Hepatocyte (in vitro differentiated cells): ENCODE data around the gene ENAH. TPM values are rescaled to one million over a fixed set of nuclear protein-coding genes. Genes with fewer than 3 reads are reported as not detected.

Experiments used
- DNase-seq: peaks from one replicate; pipeline ENCODE4 v3.0.0-alpha.2; 2016; ENCODE audit warnings: low spot score
- H2AFZ ChIP-seq: fragments of 200-600 bp; sonication (generic); 2 replicates; pipeline ENCODE4 v1.6.0; 2016; ENCODE audit warnings: antibody characterized with exemption, mild to moderate bottlenecking
- H3K27ac ChIP-seq: fragments of 200-600 bp; sonication (generic); 2 replicates; pipeline ENCODE4 v1.5.1; 2016; ENCODE audit warnings: mild to moderate bottlenecking
- H3K27me3 ChIP-seq: fragments of 200-600 bp; sonication (generic); 2 replicates; pipeline ENCODE4 v1.6.1; 2016
- H3K36me3 ChIP-seq: fragments of 200-600 bp; sonication (generic); replicated peaks from 2 replicates; pipeline ENCODE4 v1.5.1; 2016; ENCODE audit warnings: low read depth; ENCODE audit not compliant: insufficient read depth
- H3K4me1 ChIP-seq: fragments of 200-600 bp; sonication (generic); 2 replicates; pipeline ENCODE4 v1.5.1; 2016; ENCODE audit warnings: mild to moderate bottlenecking, moderate library complexity; ENCODE audit not compliant: insufficient read depth
- H3K4me2 ChIP-seq: fragments of 200-600 bp; sonication (generic); 2 replicates; pipeline ENCODE4 v1.6.0; 2016
- H3K4me3 ChIP-seq: fragments of 200-600 bp; sonication (generic); 2 replicates; pipeline ENCODE4 v1.5.1; 2016; ENCODE audit warnings: mild to moderate bottlenecking
- H3K79me2 ChIP-seq: fragments of 200-600 bp; sonication (generic); 2 replicates; pipeline ENCODE4 v1.6.0; 2017; ENCODE audit warnings: mild to moderate bottlenecking
- H3K9me2 ChIP-seq: fragments of 200-600 bp; sonication (generic); replicated peaks from 2 replicates; pipeline ENCODE4 v1.6.0; 2017; ENCODE audit warnings: mild to moderate bottlenecking; ENCODE audit not compliant: insufficient read depth
- H3K9me3 ChIP-seq: fragments of 200-600 bp; sonication (generic); 2 replicates; pipeline ENCODE4 v1.5.1; 2016; ENCODE audit warnings: low read depth, mild to moderate bottlenecking
- H4K20me1 ChIP-seq: fragments of 200-600 bp; sonication (generic); 2 replicates; pipeline ENCODE4 v1.6.0; 2016; ENCODE audit warnings: mild to moderate bottlenecking; ENCODE audit not compliant: insufficient read depth, poor library complexity, severe bottlenecking
- CTCF ChIP-seq: fragments of 200-600 bp; sonication (generic); IDR thresholded peaks from 2 replicates; pipeline ENCODE4 v1.5.1; 2016; ENCODE audit warnings: antibody characterized with exemption, mild to moderate bottlenecking; ENCODE audit not compliant: poor library complexity
- EZH2 ChIP-seq: fragments of 200-600 bp; sonication (generic); IDR thresholded peaks from 2 replicates; pipeline ENCODE4 v1.6.1; 2016; ENCODE audit warnings: antibody characterized with exemption, mild to moderate bottlenecking, borderline replicate concordance
- EZH2phosphoT487 ChIP-seq: fragments of 200-600 bp; sonication (generic); IDR thresholded peaks from one replicate; pipeline ENCODE4 v1.6.1; 2018; ENCODE audit warnings: antibody characterized with exemption, mild to moderate bottlenecking, low read depth, moderate library complexity; ENCODE audit not compliant: unreplicated experiment, severe bottlenecking
- WGBS: methylation state at CpG from one replicate; pipeline ENCODE4 v1.1.6; 2016; ENCODE audit warnings: low lambda C conversion rate; ENCODE audit errors: missing lambda C conversion rate; 5-methylcytosine and 5-hydroxymethylcytosine counted together
- polyA plus RNA-seq: library from polyadenylated mRNA; unstranded; fragments of >200 nt; fragmentation: Nextera tagmentation; extraction: Ambion mirVana; gene quantifications from 2 replicates; pipeline ENCODE4 v1.2.1, GENCODE V29; 2016
- total RNA-seq: library from RNA; depleted of rRNA; stranded (reverse); fragments of >200 nt; gene quantifications from 2 replicates; pipeline ENCODE4 v1.2.3, GENCODE V29; 2014

The ENAH gene
- total and polyA plus RNA-seq, 2 experiments from 2014 or later = 51.3 to 115 TPM

- H3K27me3 ChIP-seq = no peaks in the 10 kb centered on the region
- no peak overlapping the region for H2AFZ ChIP-seq
- no peak overlapping the region for H3K27ac ChIP-seq
- peaks cover 3% of the 10 kb centered on the region for H3K4me1 ChIP-seq
- H3K9me3 ChIP-seq = no peaks in the 10 kb centered on the region
- no peak overlapping the region for H3K4me3 ChIP-seq
- no peaks in the 10 kb centered on the region for H4K20me1 ChIP-seq
- no peaks in the 10 kb centered on the region for H3K36me3 ChIP-seq
- H3K79me2 ChIP-seq = no peaks in the 10 kb centered on the region
- no peak for TF ChIP-seq CTCF
- no peak for TF ChIP-seq EZH2phosphoT487
- TF ChIP-seq EZH2 = no peak
- WGBS = 85% methylated on average over 2 of the region's 2 CpGs
- H3K4me2 ChIP-seq = no peak overlapping the region
- no peaks in the 10 kb centered on the region for H3K9me2 ChIP-seq
- DNase-seq = no peak
Measured at GRCh38 chr1:225662155-225662554, 9.2 kb upstream of the ENAH start.

GRCh38 chr1:225660544-225660946 lies 7.6 kb upstream of the ENAH start:
- H3K4me2 ChIP-seq = no peak overlapping the region
- WGBS = 91% methylated on average over 1 of the region's 1 CpG
- H4K20me1 ChIP-seq = no peaks in the 10 kb centered on the region
- H3K27ac ChIP-seq = no peak overlapping the region
- H3K27me3 ChIP-seq = no peaks in the 10 kb centered on the region
- TF ChIP-seq CTCF = no peak
- no peak for TF ChIP-seq EZH2phosphoT487
- TF ChIP-seq EZH2 = no peak
- no peak overlapping the region for H3K4me3 ChIP-seq
- peaks cover 8% of the 10 kb centered on the region for H3K4me1 ChIP-seq
- H3K9me2 ChIP-seq = no peaks in the 10 kb centered on the region
- no peaks in the 10 kb centered on the region for H3K9me3 ChIP-seq
- no peaks in the 10 kb centered on the region for H3K36me3 ChIP-seq
- H2AFZ ChIP-seq = no peak overlapping the region
- DNase-seq = no peak
- no peaks in the 10 kb centered on the region for H3K79me2 ChIP-seq

- Histone ChIP-seq H3K4me2 (no peak overlapping the region), H3K27ac (peak overlapping the region; percentile 32), H3K4me3 (no peak overlapping the region)
Measured at GRCh38 chr1:225658041-225658440, 5.1 kb upstream of the ENAH start.

More at GRCh38 chr1:225658041-225658440, 5.1 kb upstream of the ENAH start:
- no peaks in the 10 kb centered on the region for H3K27me3 ChIP-seq
- H2AFZ ChIP-seq = no peak overlapping the region
- no peaks in the 10 kb centered on the region for H3K9me2 ChIP-seq
- DNase-seq = no peak
- WGBS = 80% methylated on average over 2 of the region's 2 CpGs
- H3K4me1 ChIP-seq = peaks cover 20% of the 10 kb centered on the region
- TF ChIP-seq EZH2phosphoT487 (no peak), EZH2 (no peak), CTCF (no peak)
- no peaks in the 10 kb centered on the region for H3K36me3 ChIP-seq
- no peaks in the 10 kb centered on the region for H3K79me2 ChIP-seq
- H3K9me3 ChIP-seq = no peaks in the 10 kb centered on the region
- no peaks in the 10 kb centered on the region for H4K20me1 ChIP-seq
